Fibroblast of gingiva (primary cell): ENCODE data around the gene OSTM1.

Experiments used
- DNase-seq: peaks from one replicate; pipeline ENCODE4 v3.0.0-alpha.2; 2011; ENCODE audit warnings: low read depth

OSTM1 gene

GRCh38 chr6:108074359-108075144 is at the start of gene OSTM1:
Gene OSTM1 (minus strand): TSS chr6:108074741. CDS start chr6:108074651, 90 bp downstream.
- DNase-seq, result peak; percentile 86

- no peak for DNase-seq
Measured at GRCh38 chr6:108123946-108124345, 49.4 kb upstream of the OSTM1 start.

GRCh38 chr6:108123481-108123929 is 49.0 kb upstream of the OSTM1 start:
- DNase-seq, result no peak

- no peak for DNase-seq
Measured at GRCh38 chr6:108121612-108122011, 47.1 kb upstream of the OSTM1 start.

- DNase-seq, result no peak
Measured at GRCh38 chr6:108120311-108120710, 45.8 kb upstream of the OSTM1 start.

GRCh38 chr6:108119769-108120141 is 45.2 kb upstream of the OSTM1 start:
- no peak for DNase-seq

GRCh38 chr6:108118810-108119768 is 44.5 kb upstream of the OSTM1 start:
- no peak for DNase-seq

- DNase-seq, result no peak
Measured at GRCh38 chr6:108118359-108118724, 43.8 kb upstream of the OSTM1 start.

- no peak for DNase-seq
Measured at GRCh38 chr6:108117427-108118358, 43.2 kb upstream of the OSTM1 start.

GRCh38 chr6:108116546-108117426 is 42.2 kb upstream of the OSTM1 start:
- DNase-seq, result no peak

GRCh38 chr6:108115598-108116058 is 41.1 kb upstream of the OSTM1 start:
- DNase-seq, result peak; percentile 9

- DNase-seq, result peak; percentile 50
Measured at GRCh38 chr6:108114841-108115597, 40.5 kb upstream of the OSTM1 start.

- DNase-seq, result peak; percentile 35
Measured at GRCh38 chr6:108113557-108114519, 39.3 kb upstream of the OSTM1 start.

GRCh38 chr6:108108374-108108773 is 33.8 kb upstream of the OSTM1 start:
- DNase-seq, result no peak

- no peak for DNase-seq
Measured at GRCh38 chr6:108107102-108107501, 32.6 kb upstream of the OSTM1 start.

- no peak for DNase-seq
Measured at GRCh38 chr6:108106694-108107093, 32.2 kb upstream of the OSTM1 start.

GRCh38 chr6:108106261-108106660 is 31.7 kb upstream of the OSTM1 start:
- DNase-seq, result no peak

GRCh38 chr6:108105571-108105970 is 31.0 kb upstream of the OSTM1 start:
- no peak for DNase-seq

- no peak for DNase-seq
Measured at GRCh38 chr6:108102965-108103364, 28.4 kb upstream of the OSTM1 start.
